HepG2 (cell line): ENCODE results near the gene PLOD3. TPM values are rescaled to one million over a fixed set of nuclear protein-coding genes. Genes with fewer than 3 reads are reported as not detected.

ENCODE experiments used
- EZH2 ChIP-seq: conservative IDR thresholded peaks from 2 replicates; pipeline ENCODE4 v1.6.1; 2012; ENCODE audit warnings: mild to moderate bottlenecking, low read depth, low read length, moderate library complexity
- IKZF4 ChIP-seq: sonication (generic); formaldehyde crosslinking; IDR thresholded peaks from 2 replicates; pipeline ENCODE4 v1.5.1; 2020; ENCODE audit warnings: borderline replicate concordance, mild to moderate bottlenecking, low read depth, missing genetic modification reagents; ENCODE audit errors: not compliant biosample characterization
- MTF1 ChIP-seq: sonication (generic); formaldehyde crosslinking; IDR thresholded peaks from 2 replicates; pipeline ENCODE4 v1.5.0; 2020; ENCODE audit warnings: missing genetic modification reagents
- MTF2 ChIP-seq: sonication (generic); formaldehyde crosslinking; IDR thresholded peaks from 2 replicates; pipeline ENCODE4 v1.5.0; 2020; ENCODE audit warnings: missing genetic modification reagents, borderline replicate concordance
- NFATC3 ChIP-seq: sonication (generic); formaldehyde crosslinking; IDR thresholded peaks from 2 replicates; pipeline ENCODE4 v1.5.1; 2020; ENCODE audit warnings: mild to moderate bottlenecking, missing genetic modification reagents
- RFX5 ChIP-seq: IDR thresholded peaks from 2 replicates; pipeline ENCODE4 v1.6.1; 2011; ENCODE audit warnings: low read depth, low read length, improper control_type of control experiment
- SOX6 ChIP-seq, 2 experiments: fragments of 450-650 bp in 1 of 2; sonication (generic) in 1 of 2; formaldehyde crosslinking in 1 of 2; IDR thresholded peaks; 2 replicates each; pipeline versions ENCODE4 v1.4.0 to v1.6.1; 2017 to 2020; ENCODE audit warnings: antibody characterized with exemption in 1 of 2, mild to moderate bottlenecking in 1 of 2, missing genetic modification reagents in 1 of 2
- ZFP82 ChIP-seq: sonication (generic); formaldehyde crosslinking; IDR thresholded peaks from 2 replicates; pipeline ENCODE4 v1.5.1; 2020; ENCODE audit warnings: mild to moderate bottlenecking, missing genetic modification reagents, borderline replicate concordance
- ZMYM4 ChIP-seq: sonication (generic); formaldehyde crosslinking; IDR thresholded peaks from 2 replicates; pipeline ENCODE4 v1.8.1; 2023; ENCODE audit warnings: mild to moderate bottlenecking, missing genetic modification reagents
- ZNF136 ChIP-seq: sonication (generic); formaldehyde crosslinking; IDR thresholded peaks from 2 replicates; pipeline ENCODE4 v1.8.1; 2022; ENCODE audit warnings: low read depth, mild to moderate bottlenecking, moderate library complexity, missing genetic modification reagents
- ZNF333 ChIP-seq: sonication (generic); formaldehyde crosslinking; IDR thresholded peaks from 2 replicates; pipeline ENCODE4 v1.4.0; 2020; ENCODE audit warnings: mild to moderate bottlenecking, missing genetic modification reagents, borderline replicate concordance
- ZNF761 ChIP-seq: sonication (generic); formaldehyde crosslinking; conservative IDR thresholded peaks from 2 replicates; pipeline ENCODE4 v1.4.0; 2020; ENCODE audit warnings: mild to moderate bottlenecking, missing genetic modification reagents
- ZSCAN9 ChIP-seq: IDR thresholded peaks from 2 replicates; pipeline ENCODE4 v1.6.1; 2016; ENCODE audit warnings: borderline replicate concordance
- polyA plus RNA-seq, 8 experiments: library from polyadenylated mRNA; depleted of rRNA in 3 of 8; stranded (reverse) in 7 of 8; unstranded in 1 of 8; fragments of >200 nt; fragmentation: Illumina TruSeq in 4 of 8; extraction: Trizol in 4 of 8; gene quantifications; 2 replicates each; pipeline versions ENCODE4 v1.2.1 to v1.2.3, GENCODE V29; 2011 to 2016; ENCODE audit warnings: low read depth in 4 of 8, missing spikeins in 1 of 8, mixed read lengths in 1 of 8; ENCODE audit not compliant: insufficient read depth in 1 of 8
- total RNA-seq, 5 experiments: library from RNA; depleted of rRNA; stranded (reverse); fragments of >200 nt; fragmentation: Illumina TruSeq; extraction: Trizol; gene quantifications; 2 replicates each; pipeline ENCODE4 v1.2.3, GENCODE V29; 2016; ENCODE audit warnings: low read depth in 1 of 5
- TF ChIP-seq, protein P1 (sequence below): sonication (generic); formaldehyde crosslinking; IDR thresholded peaks from 2 replicates; pipeline ENCODE4 v1.4.0; 2020; ENCODE audit warnings: missing genetic modification reagents; ENCODE audit errors: not compliant biosample characterization
- TF ChIP-seq, protein P2 (sequence below): sonication (generic); formaldehyde crosslinking; IDR thresholded peaks from 2 replicates; pipeline ENCODE4 v1.9.0; 2021; ENCODE audit warnings: missing genetic modification reagents, borderline replicate concordance
- TF ChIP-seq, protein P3 (sequence below): sonication (generic); formaldehyde crosslinking; IDR thresholded peaks from 2 replicates; pipeline ENCODE4 v1.8.1; 2023; ENCODE audit warnings: mild to moderate bottlenecking, missing genetic modification reagents, borderline replicate concordance
- TF ChIP-seq, protein P4 (sequence below): sonication (generic); formaldehyde crosslinking; IDR thresholded peaks from one replicate; pipeline ENCODE4 v1.5.1; 2020; ENCODE audit warnings: mild to moderate bottlenecking, missing genetic modification reagents; ENCODE audit errors: not compliant biosample characterization

The PLOD3 gene
- total and polyA plus RNA-seq, 2 of the 13 experiments (the other 11 are each of a cell fraction or from before 2014, with no cell fraction given): 65.8 to 67.4 TPM

DNA sequence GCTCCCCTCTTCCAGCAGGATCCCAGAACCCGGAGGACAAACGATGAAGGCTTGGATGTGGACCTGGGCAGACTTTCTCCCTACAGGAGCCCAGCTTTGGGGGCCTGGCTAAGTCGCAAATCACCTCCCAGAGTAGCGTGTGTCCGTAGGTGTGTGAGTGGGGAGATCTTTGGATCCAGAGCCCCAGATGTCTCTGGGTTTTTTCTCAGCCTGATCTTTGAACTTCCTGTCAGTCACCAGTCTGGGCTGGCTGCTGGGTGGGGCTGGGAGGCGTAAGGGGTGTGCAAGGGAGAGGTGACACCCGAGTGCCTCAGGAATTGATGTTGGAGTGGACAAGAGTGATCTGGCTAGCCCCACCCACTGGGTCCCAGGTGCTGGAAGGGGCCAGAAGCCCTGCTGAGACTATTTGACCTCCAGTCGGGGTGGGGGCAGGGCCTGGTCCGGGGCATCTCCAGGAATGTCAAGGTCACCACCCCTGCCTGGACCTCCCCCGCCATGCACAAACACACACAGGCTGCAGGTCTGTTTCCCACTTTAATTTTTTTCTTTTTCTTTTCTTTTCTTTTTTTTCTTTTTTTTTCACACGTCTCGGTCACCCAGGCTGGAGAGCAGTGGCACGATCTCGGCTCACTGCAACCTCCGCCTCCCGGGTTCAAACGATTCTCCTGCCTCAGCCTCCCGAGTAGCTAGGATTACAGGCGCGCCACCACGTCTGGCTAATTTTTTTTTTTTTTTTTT is 16.4 kb downstream of the PLOD3 start, which contains the start of gene MOGAT3 (continued):
- TF ChIP-seq, protein P1, sequence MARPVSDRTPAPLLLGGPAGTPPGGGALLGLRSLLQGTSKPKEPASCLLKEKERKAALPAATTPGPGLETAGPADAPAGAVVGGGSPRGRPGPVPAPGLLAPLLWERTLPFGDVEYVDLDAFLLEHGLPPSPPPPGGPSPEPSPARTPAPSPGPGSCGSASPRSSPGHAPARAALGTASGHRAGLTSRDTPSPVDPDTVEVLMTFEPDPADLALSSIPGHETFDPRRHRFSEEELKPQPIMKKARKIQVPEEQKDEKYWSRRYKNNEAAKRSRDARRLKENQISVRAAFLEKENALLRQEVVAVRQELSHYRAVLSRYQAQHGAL (CRISPR knock-in tag): no peak
- TF ChIP-seq ZFP82 (CRISPR knock-in tag) (peak; percentile 24; the same call in 1 of the 2 replicates), MTF2 (CRISPR knock-in tag) (no peak), ZSCAN9 (CRISPR knock-in tag) (no peak), IKZF4 (CRISPR knock-in tag) (no peak), ZMYM4 (CRISPR knock-in tag) (peak; percentile 55; the same call in 1 of the 2 replicates), NFATC3 (CRISPR knock-in tag) (no peak), MTF1 (no peak), SOX6 (IDR thresholded peaks at IDR 0.05) (no peak), SOX6 (CRISPR knock-in tag; IDR thresholded peaks at IDR 0.05) (peak; percentile 81), ZNF333 (CRISPR knock-in tag) (no peak; the same call in 1 of the 2 replicates), RFX5 (no peak), ZNF136 (no peak; the same call in 1 of the 2 replicates), EZH2 (no peak), ZNF761 (CRISPR knock-in tag) (no peak)
- TF ChIP-seq, protein P2, sequence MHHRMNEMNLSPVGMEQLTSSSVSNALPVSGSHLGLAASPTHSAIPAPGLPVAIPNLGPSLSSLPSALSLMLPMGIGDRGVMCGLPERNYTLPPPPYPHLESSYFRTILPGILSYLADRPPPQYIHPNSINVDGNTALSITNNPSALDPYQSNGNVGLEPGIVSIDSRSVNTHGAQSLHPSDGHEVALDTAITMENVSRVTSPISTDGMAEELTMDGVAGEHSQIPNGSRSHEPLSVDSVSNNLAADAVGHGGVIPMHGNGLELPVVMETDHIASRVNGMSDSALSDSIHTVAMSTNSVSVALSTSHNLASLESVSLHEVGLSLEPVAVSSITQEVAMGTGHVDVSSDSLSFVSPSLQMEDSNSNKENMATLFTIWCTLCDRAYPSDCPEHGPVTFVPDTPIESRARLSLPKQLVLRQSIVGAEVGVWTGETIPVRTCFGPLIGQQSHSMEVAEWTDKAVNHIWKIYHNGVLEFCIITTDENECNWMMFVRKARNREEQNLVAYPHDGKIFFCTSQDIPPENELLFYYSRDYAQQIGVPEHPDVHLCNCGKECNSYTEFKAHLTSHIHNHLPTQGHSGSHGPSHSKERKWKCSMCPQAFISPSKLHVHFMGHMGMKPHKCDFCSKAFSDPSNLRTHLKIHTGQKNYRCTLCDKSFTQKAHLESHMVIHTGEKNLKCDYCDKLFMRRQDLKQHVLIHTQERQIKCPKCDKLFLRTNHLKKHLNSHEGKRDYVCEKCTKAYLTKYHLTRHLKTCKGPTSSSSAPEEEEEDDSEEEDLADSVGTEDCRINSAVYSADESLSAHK (CRISPR knock-in tag): no peak
- TF ChIP-seq, protein P3, sequence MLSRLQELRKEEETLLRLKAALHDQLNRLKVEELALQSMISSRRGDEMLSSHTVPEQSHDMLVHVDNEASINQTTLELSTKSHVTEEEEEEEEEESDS: no peak
- TF ChIP-seq, protein P4, sequence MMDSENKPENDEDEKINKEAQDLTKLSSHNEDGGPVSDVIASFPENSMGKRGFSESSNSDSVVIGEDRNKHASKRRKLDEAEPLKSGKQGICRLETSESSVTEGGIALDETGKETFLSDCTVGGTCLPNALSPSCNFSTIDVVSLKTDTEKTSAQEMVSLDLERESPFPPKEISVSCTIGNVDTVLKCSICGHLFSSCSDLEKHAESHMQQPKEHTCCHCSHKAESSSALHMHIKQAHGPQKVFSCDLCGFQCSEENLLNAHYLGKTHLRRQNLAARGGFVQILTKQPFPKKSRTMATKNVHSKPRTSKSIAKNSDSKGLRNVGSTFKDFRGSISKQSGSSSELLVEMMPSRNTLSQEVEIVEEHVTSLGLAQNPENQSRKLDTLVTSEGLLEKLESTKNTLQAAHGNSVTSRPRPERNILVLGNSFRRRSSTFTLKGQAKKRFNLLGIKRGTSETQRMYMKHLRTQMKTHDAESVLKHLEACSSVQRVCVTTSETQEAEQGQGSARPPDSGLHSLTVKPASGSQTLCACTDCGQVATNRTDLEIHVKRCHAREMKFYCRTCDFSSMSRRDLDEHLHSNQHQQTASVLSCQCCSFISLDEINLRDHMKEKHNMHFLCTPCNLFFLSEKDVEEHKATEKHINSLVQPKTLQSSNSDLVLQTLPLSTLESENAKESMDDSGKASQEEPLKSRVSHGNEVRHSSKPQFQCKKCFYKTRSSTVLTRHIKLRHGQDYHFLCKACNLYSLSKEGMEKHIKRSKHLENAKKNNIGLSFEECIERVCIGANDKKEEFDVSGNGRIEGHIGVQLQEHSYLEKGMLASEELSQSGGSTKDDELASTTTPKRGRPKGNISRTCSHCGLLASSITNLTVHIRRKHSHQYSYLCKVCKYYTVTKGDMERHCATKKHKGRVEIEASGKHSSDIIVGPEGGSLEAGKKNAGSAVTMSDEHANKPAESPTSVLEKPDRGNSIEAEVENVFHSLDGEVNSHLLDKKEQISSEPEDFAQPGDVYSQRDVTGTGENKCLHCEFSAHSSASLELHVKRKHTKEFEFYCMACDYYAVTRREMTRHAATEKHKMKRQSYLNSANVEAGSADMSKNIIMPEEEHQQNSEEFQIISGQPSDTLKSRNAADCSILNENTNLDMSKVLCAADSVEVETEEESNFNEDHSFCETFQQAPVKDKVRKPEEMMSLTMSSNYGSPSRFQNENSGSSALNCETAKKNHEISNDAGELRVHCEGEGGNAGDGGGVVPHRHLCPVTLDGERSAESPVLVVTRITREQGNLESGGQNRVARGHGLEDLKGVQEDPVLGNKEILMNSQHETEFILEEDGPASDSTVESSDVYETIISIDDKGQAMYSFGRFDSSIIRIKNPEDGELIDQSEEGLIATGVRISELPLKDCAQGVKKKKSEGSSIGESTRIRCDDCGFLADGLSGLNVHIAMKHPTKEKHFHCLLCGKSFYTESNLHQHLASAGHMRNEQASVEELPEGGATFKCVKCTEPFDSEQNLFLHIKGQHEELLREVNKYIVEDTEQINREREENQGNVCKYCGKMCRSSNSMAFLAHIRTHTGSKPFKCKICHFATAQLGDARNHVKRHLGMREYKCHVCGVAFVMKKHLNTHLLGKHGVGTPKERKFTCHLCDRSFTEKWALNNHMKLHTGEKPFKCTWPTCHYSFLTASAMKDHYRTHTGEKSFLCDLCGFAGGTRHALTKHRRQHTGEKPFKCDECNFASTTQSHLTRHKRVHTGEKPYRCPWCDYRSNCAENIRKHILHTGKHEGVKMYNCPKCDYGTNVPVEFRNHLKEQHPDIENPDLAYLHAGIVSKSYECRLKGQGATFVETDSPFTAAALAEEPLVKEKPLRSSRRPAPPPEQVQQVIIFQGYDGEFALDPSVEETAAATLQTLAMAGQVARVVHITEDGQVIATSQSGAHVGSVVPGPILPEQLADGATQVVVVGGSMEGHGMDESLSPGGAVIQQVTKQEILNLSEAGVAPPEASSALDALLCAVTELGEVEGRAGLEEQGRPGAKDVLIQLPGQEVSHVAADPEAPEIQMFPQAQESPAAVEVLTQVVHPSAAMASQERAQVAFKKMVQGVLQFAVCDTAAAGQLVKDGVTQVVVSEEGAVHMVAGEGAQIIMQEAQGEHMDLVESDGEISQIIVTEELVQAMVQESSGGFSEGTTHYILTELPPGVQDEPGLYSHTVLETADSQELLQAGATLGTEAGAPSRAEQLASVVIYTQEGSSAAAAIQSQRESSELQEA (CRISPR knock-in tag): no peak
